Right kidney (tissue), 1 donor: ENCODE data around the gene ARID1B.

Experiments used
- DNase-seq: peaks from one replicate; pipeline ENCODE4 v3.0.0-alpha.2; 2016

Gene ARID1B

GRCh38 chr6:157186785-157187181 lies 409.6 kb downstream of the ARID1B start:
- DNase-seq = no peak

- DNase-seq = peak; percentile 18
These were observed 410.3 kb downstream of the ARID1B start for GRCh38 chr6:157187182-157188083.

- DNase-seq = no peak
These were observed 411.0 kb downstream of the ARID1B start for GRCh38 chr6:157188213-157188612.

- DNase-seq = no peak
These were observed 416.3 kb downstream of the ARID1B start for GRCh38 chr6:157193443-157193996.

- no peak for DNase-seq
These were observed 416.9 kb downstream of the ARID1B start for GRCh38 chr6:157194110-157194509.

- DNase-seq = no peak
These were observed 417.5 kb downstream of the ARID1B start for GRCh38 chr6:157194643-157195042.

- DNase-seq = no peak
These were observed 419.2 kb downstream of the ARID1B start for GRCh38 chr6:157196391-157196790.

GRCh38 chr6:157198425-157199279 lies 421.5 kb downstream of the ARID1B start:
- no peak for DNase-seq

GRCh38 chr6:157200117-157200516 lies 422.9 kb downstream of the ARID1B start:
- DNase-seq = no peak

GRCh38 chr6:157200611-157201010 lies 423.4 kb downstream of the ARID1B start:
- no peak for DNase-seq

GRCh38 chr6:157201083-157201482 lies 423.9 kb downstream of the ARID1B start:
- DNase-seq = no peak

GRCh38 chr6:157203312-157203744 lies 426.1 kb downstream of the ARID1B start:
- DNase-seq = no peak

- DNase-seq = no peak
These were observed 426.6 kb downstream of the ARID1B start for GRCh38 chr6:157203764-157204163.

GRCh38 chr6:157205473-157206358 lies 428.5 kb downstream of the ARID1B start:
- no peak for DNase-seq

GRCh38 chr6:157206359-157206815 lies 429.2 kb downstream of the ARID1B start:
- no peak for DNase-seq

- no peak for DNase-seq
These were observed 430.4 kb downstream of the ARID1B start for GRCh38 chr6:157207521-157208076.

- no peak for DNase-seq
These were observed 432.8 kb downstream of the ARID1B start for GRCh38 chr6:157209865-157210530.

- no peak for DNase-seq
These were observed 433.8 kb downstream of the ARID1B start for GRCh38 chr6:157210954-157211353.

GRCh38 chr6:157211603-157212455 lies 434.7 kb downstream of the ARID1B start:
- DNase-seq = no peak

- no peak for DNase-seq
These were observed 436.2 kb downstream of the ARID1B start for GRCh38 chr6:157213426-157213825.
